ENCODE measurements around the gene SPRY4. TPM values are rescaled to one million over a fixed set of nuclear protein-coding genes. Genes with fewer than 3 reads are reported as not detected.

Gene SPRY4
- total and polyA plus RNA-seq, 2 of the 4 experiments (the other 2 are of a cell fraction) = 8.4 to 21.0 TPM

GRCh38 chr5:142356716-142357468 is 32.1 kb upstream of the SPRY4 start:
- peak overlapping the region; percentile 99 for H2AK5ac ChIP-seq (ENCODE audit: low read depth, low read length)
- peak overlapping the region; percentile 96 for H2BK5ac ChIP-seq (ENCODE audit: low read depth, low read length, poor library complexity, severe bottlenecking)
- peaks cover 12% of the 10 kb centered on the region for H3K4me1 ChIP-seq (ENCODE audit: control insufficient read depth, insufficient read depth, low read length)
- dilution Hi-C loops (cut with HindIII; ENCODE audit: low sequenced_read_pairs, unreplicated experiment) = no loop called here
- peak overlapping the region; percentile 97 for H3K4me2 ChIP-seq (ENCODE audit: low read depth, low read length)
- H4K5ac ChIP-seq (ENCODE audit: low read depth, low read length) = peak overlapping the region; percentile 93
- H3K9me1 ChIP-seq (ENCODE audit: insufficient read depth, low read length) = peaks cover 16% of the 10 kb centered on the region
- H3K4ac ChIP-seq (ENCODE audit: low read depth, low read length) = peak overlapping the region; percentile 100
- H3K27me3 ChIP-seq (ENCODE audit: control insufficient read depth, insufficient read depth, low read length) = no peaks in the 10 kb centered on the region
- H3K4me3 ChIP-seq (ENCODE audit: insufficient read depth, low read depth, low read length) = peak overlapping the region; percentile 46
- ChIA-PET POLR2A (ENCODE audit: unreplicated experiment) (interaction anchor here (0.5 to 1.1 kb wide), 6 partner anchors 29 to 288 kb away, joined by 3 to 6 read pairs (median 3); no protein-coding TSS in a partner anchor), CTCF (interaction anchor here (0.6 to 1.3 kb wide), 4 partner anchors 30 to 228 kb away, joined by 3 to 6 read pairs (median 4); no protein-coding TSS in a partner anchor)
- ATAC-seq (ENCODE audit: low read depth) (peak; percentile 87), DNase-seq (peak; percentile 92)
- peaks cover 23 to 66% of the 10 kb centered on the region in 2 experiments; a peak in 3 of 4 replicates for H3K79me1 ChIP-seq (ENCODE audit: low read depth in 1 of 2, low read length in 2 of 2)
- H2AFZ ChIP-seq (replicated peaks; ENCODE audit: low read length, poor library complexity) = peak overlapping the region; percentile 93
- H4K91ac ChIP-seq (ENCODE audit: insufficient read depth, low read depth, low read length) = peak overlapping the region; percentile 99
- peak overlapping the region; percentile 95 for H3K27ac ChIP-seq (ENCODE audit: insufficient read depth, low read length)
- H4K20me1 ChIP-seq (ENCODE audit: insufficient read depth, low read length) = no peaks in the 10 kb centered on the region
- H3K9me3 ChIP-seq (ENCODE audit: control insufficient read depth, insufficient read depth, low read length) = no peaks in the 10 kb centered on the region
- peak overlapping the region; percentile 99 for H3K14ac ChIP-seq (replicated peaks; ENCODE audit: low read depth, low read length)
- intact Hi-C loops (cut with micrococcal nuclease) = loop anchor here (1.0 to 2.0 kb wide), 3 partner anchors 32 to 205 kb away; partner anchors contain the start of gene SPRY4
- peak overlapping the region; percentile 97 for H2BK20ac ChIP-seq (ENCODE audit: low read depth, low read length)
- in situ Hi-C loops (cut with MboI; ENCODE audit: low sequenced_read_pairs) = no loop called here
- H2BK120ac ChIP-seq (ENCODE audit: low read depth, low read length) = peak overlapping the region; percentile 98
- BruUV-seq (replicated peaks) = no TSS peak
- H3K23ac ChIP-seq (ENCODE audit: low read depth, low read length) = peak overlapping the region; percentile 98
- H3K9ac ChIP-seq (ENCODE audit: low read depth, low read length) = peak overlapping the region; percentile 92
- peak overlapping the region; percentile 96 for H2AK9ac ChIP-seq (replicated peaks; ENCODE audit: low read depth, low read length, poor library complexity)
- 0% methylated on average over 14 of the region's 82 CpGs; no CpG with 5 or more reads in 1 of the 2 experiments for WGBS, 2 experiments (ENCODE audit: extremely low coverage in 2 of 2, insufficient read length in 1 of 2)
- no peaks in the 10 kb centered on the region for H3K36me3 ChIP-seq (ENCODE audit: control insufficient read depth, insufficient read depth, low read length)
- TF ChIP-seq CTCF (conservative IDR thresholded peaks at IDR 0.05; ENCODE audit: low read depth, low read length) = 0 out of 2 replicates have a peak, but pooled peaks have one; percentile 9
- TF ChIP-seq MAZ (IDR thresholded peaks at IDR 0.05; ENCODE audit: borderline replicate concordance, low read depth, low read length) = peak; percentile 99
- TF ChIP-seq POLR2A (IDR thresholded peaks at IDR 0.05; ENCODE audit: low read depth, low read length) = peak; percentile 83
- no peak for TF ChIP-seq RFX5 (IDR thresholded peaks at IDR 0.05; ENCODE audit: low read depth, low read length)
- TF ChIP-seq ELK1 (IDR thresholded peaks at IDR 0.05; ENCODE audit: borderline replicate concordance, low read depth, low read length) = no peak
- H3K18ac ChIP-seq (ENCODE audit: low read depth, low read length) = peak overlapping the region; percentile 98
- H3K56ac ChIP-seq (ENCODE audit: extremely low read depth, insufficient read depth, low read length) = peak overlapping the region; percentile 94
- H4K8ac ChIP-seq (ENCODE audit: low read depth in 2 of 2, low read length in 2 of 2) = peak overlapping the region; percentile 98 to 99
- peak overlapping the region; percentile 100; the same call in 2 of the 3 replicates for H2BK15ac ChIP-seq (ENCODE audit: low read depth, low read length)

Measured in IMR-90 (cell line).